ENCODE data around the gene ATG12.
A peak's percentile ranks its signal among the peaks of the same experiment; 100 is the strongest.

- TF ChIP-seq CTCF (IDR thresholded peaks at IDR 0.05), result peak; percentile 88
- TF ChIP-seq ZFX (IDR thresholded peaks at IDR 0.05; ENCODE audit: borderline replicate concordance), result no peak
Measured at GRCh38 chr5:115838885-115839518, 2.4 kb downstream of the ATG12 start.
